ENCODE data around the gene BRICD5.
"Not testable (repeated sequence)": the region's sequence is repeated elsewhere in the genome, so short reads cannot be mapped to it uniquely, and the experiment has no call there.

BRICD5 gene

DNA sequence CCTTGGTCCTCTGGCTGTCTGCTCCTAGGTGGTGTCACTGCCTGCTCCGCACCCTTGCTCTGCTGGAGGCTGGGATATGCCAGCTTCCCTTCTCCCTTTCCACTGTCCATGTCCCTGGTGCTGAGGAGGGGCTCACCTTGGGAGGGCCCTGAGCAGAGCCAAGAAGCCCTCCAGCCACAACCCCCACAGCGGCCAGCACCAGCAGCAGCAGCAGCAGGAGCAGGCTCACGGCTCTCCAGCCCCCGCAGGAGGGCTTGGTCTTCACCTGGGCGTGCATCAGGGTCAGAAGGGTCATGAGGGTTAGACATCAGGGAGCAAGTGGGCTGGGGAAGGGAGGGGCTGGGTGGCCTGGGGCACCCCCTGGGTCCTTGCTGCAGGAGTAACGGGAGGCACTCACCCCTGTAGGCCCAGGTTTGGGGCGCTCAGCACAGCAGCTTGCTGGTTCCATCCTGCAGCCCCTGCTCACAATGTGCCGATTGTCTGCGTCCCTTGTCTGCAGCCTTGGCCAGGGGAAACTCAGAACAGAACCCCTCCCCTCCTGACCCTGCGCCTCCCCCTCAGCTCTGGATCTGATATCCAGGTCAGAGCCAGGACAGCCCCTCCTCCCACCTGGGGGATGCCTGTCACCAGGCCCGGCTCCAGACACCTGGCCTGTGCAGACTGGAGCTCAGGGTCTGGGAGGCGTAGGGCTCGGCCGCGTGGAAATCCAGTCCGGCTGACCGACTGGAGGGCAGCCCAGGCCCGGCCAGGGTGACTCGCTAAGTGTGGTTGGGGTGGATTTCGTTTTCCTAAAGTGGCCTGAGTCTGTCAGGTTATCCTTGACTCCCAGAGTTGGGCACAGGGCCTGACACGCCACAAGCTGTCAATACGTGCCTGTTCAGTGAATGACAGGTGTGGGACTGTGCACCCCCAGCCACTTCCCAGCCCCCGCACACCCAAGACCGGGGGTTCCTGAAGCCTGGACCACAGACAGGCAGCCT, at the start of gene BRICD5:
TSS of gene BRICD5 (minus strand) at position 478 of the 980 bp plus-strand sequence. CDS start at position 448, 30 bp downstream.
- DNase-seq, result no peak

DNA sequence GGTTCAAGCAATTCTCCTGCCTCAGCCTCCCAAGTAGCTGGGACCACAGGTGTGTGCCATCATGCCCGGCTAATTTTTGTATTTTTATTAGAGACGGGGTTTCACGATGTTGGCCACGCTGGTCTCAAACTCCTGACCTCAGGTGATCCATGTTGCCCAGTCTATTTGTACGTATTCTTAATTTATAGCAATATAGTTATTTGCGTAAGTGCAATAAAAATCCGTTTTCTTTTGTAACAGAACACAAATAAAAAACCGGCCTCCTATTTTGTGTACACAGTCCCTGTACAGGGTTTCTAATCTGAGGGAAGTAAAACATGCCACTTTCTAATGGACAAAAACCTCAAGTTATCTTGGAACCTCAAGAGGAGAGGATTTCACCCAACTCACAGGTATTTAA, 49.6 kb upstream of the BRICD5 start:
- DNase-seq, result no peak

DNA sequence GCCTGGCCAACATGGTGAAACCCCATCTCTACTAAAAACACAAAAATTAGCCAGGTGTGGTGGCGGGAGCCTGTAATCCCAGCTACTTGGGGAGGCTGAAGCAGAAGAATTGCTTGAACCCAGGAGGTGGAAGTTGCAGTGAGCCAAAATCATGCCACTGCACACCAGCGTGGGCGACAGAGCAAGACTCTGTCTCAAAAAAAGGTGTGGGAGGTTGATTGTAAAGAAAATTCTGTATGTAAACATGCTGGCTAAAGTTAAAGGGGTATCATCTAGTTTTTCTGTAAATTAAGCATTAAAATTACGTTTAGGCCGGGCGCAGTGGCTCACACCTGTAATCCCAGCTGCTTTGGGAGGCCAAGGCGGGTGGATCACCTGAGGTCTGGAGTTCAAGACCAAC, 47.9 kb upstream of the BRICD5 start:
- DNase-seq, result not testable (repeated sequence)

DNA sequence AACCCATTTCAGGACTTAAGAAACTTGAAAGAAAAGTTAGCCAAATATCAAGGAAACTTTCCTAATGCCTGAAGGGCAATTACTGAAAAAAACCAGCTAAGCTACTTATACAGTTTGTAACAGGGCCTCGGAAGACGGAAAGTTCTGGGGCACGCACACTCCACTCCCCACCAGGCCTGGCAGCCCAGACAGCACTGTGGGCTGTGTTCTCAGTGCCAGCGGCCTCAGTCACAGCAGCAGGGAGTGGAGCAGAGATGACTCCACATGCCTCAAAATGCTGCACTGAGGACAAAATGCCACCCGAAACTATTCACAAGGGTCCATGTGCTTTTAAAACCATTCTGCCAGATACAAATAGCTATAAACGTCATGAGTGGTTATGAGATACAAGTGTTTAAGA, 47.1 kb upstream of the BRICD5 start:
- DNase-seq, result no peak

DNA sequence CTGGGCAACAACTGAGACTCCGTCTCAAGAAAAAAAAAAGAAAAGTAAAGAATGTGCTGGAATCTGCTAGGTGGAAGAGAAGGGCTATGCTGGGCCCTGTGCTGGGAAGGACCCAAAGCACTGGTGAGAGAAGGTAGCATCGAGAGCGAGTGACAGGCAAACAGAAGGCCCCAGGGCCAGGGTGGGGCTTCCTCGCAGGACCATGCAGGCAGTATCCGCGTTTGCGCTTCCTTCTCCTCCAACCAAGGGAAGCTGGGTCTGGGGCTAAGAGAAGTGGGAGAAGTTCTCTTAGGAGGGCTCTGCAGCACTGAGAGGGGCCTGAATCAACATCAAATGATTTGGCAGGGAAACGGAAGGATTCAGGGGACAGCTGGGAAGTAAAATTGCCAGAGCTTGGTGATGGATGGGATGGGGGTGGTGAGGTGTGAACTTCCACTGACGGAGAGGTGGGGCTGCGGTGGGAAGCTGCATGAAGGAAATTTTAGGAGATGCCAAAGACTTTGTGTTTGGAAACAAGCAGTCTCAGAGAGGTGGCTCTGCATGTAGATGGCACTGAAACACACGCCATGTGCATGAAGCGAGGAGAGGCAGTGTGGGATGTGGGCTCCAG, 46.0 kb upstream of the BRICD5 start:
- no peak for DNase-seq

DNA sequence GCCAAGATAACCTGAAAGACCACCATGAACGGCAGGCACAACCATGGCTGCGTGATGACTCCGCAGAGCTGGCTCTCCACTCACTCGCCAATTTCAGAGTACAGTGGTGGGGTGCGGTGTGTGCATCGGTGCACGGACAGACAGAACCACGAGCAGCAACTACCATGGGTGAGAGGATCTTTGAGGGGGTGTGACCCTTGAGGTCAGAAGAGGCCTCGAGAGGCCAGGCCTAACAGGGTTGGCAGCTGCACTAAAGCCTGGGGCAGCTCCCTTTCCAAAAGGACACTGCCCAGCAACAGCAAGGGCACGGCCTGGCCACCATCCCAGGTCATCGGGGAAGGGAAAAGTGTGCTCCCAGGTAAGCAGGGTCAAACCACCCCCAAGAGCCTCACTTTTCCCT, 42.6 kb upstream of the BRICD5 start:
- DNase-seq, result no peak

DNA sequence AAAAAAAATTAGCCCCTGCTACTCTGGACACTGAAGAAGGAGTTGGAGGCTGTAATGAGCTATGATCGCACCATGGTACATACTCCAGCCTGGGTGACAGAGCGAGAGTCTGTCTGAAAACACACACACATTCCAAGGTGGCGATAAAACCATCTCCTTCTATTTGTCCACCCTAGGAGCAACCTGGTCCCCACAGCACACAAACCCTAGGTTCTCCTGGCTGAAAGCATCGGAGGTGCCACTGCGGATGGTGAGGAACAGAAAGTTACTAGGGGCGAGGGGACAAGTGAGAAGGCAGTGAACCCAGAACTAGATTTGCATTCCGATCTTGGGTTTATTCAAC, 42.1 kb upstream of the BRICD5 start:
- DNase-seq, result no peak

DNA sequence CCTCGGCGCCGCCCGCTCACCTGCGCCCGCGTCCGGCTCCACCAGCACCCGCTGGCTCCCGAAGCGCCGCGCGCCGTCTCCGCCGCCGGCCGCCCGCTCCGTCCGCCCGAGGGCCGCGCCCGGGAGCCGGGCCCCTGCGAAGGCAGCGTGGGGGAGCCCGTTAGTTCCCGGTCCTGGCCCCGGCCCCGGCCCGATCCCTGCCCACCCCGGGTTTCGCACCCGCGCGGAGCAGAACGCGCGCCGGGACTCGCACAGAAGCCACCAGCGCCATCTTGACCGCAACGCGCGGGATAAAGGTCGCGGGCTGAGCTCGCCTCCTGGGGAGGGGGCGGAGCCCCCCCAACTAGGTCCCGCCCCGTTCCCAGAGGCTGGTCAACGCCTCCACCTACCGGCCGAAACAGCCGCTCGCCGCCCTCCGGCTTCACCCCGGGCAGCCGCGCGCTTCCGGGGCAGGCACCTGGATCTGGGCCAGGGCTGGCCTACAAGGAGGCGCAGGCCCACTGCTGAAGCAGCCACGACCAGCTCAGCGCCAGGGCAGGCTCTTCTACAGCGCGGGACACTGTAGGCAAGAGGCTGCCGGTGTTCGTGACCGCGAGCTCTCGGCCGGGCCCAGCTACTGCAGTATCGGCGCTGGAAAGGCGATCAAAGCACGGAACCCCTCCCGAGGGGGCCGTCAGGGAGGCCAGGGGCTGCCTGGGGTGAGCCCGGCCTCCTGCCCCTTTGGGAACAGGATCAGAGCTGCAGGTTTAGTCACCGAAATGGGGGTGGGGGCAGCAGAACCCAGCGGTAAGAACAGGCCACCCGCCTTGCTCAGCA, 40.8 kb upstream of the BRICD5 start, which contains the start of gene ECI1:
TSS of gene ECI1 (minus strand) at position 292 of the 816 bp plus-strand sequence. CDS start at position 271, 21 bp downstream.
- peak; percentile 68 for DNase-seq

DNA sequence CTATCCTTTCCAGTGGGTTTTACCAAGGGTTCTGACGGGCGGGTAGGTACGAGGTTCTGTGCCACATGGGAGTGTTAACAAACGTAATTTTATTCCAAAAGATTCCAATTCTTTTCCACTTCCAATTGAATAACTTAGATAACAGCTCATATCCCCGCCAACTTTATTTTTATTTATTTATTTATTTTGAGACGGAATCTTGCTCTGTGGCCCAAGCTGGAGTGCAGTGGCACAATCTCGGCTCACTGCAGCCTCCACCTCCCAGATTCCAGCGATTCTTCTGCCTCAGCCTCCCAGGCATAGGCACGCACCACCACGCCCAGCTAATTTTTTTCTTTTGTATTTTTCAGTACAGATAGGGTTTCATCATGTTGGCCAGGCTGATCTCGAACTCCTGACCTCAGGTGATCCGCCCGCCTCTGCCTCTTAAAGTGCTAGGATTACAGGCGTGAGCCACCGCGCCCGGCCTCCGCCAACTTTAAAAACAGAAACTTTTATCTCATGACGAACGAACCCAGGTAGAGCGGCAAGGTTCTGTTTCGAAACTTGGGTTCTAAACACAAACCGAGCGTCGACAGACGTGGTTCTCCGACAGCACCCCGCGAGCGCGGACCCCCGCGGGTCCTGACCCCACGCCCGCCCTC, 40.1 kb upstream of the BRICD5 start:
- peak; percentile 46 for DNase-seq

DNA sequence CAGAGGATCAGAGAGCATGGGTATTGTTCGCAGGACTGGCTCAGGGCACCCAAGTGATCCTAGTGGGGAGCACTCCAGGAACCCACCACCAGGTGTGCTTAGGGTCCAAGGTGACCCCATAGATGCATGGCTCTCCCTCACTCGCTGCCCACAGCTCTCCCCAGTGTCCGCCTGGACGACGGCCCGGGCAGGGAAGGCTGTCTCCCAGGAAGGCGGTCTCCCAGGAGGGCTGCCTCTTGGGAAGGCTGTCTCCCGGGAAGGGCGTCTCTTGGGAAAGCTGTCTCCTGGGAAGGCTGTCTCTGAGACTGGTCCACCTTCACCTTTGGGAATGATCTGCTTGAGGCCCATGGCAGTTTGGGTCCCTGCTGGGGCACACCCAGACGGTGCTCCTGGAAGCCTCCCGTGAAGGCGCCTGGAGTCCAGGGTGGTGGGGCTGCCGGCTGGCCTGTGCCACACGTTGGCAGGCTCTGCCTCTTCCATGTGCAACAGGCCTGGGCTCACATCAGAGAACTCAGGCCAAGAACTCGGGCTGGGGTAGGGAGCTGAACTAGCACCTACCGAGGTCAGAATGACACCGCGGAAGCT, 35.7 kb upstream of the BRICD5 start:
- no peak for DNase-seq

DNA sequence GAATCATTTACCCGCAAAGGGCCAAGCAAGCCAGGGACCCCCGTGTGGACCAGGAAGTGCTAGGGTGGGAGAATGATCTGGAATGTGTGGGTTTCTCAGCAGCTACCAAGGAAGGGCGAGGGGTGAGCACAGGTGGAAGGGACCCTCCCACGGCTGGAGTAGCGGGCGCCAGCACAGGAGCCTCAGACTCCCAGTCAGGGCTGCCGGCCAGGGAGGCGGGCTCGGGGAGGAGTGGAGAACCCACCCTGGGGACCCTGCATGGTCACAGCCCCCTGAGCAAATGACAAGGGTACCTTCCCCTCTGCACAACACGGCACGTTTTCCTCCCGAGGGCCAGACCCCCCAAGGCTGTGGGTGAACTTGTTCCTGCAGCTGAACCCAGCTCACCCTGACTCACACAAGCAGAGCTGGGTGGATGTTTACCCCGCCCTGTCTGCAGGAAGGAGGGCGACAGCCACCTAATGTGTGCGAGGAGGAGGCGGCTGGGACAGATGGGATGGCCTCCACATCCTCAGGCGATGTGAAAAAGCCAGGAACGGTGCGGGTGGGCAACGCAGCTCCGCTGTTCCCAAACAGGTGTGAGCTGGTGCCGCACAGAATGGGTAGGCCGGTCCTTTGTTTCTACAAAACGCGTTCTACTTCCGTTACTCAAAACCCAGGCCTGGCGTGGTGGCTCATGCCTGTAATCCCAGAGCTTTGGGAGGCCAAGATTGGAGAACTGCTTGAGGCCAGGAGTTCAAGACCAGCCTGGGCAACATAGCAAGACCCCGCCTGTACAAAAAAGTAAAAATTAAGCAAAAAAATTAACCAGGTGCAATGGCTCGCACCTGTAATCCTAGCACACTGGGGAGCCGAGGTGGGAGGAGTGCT, 34.5 kb upstream of the BRICD5 start:
- DNase-seq, result no peak

DNA sequence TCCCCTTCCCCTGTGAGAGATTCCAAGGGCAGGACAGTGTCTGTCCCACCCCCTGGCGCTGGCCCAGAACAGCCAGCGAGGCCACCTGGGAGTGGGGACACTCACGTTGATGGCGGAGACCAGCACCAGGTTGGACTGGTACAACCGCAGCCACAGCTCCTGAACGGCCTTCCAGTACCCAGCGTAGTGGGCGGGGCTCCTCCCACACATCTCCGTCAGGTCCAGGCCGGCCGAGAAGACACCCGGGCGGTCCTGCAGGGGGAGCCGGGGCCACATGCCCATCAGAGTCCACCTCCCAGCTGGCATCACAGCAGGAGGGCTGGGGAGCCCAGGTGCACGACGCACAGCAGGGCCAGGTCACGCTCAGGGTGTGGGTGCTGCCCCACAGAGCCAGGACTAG, 33.6 kb upstream of the BRICD5 start:
- no peak for DNase-seq

DNA sequence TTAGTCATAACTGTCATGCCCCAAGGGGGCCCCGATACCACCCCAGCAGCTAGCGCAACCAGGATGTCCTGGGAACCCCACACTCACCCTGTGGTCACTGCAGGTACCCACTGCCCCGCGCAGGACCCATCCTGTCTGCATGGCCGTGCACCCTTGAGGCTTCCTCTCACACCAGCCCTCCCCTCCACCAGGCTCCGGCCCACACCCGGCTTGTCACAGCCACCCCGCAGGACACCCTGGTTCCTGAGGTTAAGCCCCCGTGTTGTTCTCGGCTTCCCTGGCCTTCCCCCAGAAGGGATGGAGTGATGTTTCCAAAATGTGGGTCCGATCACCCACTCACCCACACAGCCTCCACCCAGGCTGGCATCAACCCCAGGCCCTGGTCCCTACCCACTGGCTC, 33.1 kb upstream of the BRICD5 start:
- DNase-seq, result no peak

DNA sequence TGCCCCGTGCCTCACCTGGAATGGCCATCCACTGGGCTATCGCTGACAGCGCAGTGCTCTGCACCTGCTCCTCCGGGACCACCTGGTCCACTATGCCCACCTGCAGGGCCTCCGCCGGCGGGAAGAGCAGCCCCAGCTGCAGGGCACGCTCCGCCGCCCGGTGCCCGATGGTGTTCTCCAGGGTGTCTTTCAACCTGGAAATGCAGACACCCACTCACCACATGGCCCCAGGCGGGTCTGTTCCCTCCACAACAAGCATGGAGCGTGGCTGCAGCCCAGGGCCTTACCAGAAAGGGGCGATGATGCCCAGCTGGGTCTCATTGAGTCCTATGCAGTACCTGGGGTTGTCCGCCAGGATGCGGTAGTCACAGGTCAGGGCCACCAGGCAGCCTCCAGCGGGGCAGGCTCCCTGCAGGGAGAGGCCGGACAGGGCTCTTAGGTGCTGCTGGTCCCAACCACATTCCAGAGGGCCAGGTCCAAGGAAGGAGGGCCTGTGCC, 32.4 kb upstream of the BRICD5 start:
- DNase-seq, result no peak

DNA sequence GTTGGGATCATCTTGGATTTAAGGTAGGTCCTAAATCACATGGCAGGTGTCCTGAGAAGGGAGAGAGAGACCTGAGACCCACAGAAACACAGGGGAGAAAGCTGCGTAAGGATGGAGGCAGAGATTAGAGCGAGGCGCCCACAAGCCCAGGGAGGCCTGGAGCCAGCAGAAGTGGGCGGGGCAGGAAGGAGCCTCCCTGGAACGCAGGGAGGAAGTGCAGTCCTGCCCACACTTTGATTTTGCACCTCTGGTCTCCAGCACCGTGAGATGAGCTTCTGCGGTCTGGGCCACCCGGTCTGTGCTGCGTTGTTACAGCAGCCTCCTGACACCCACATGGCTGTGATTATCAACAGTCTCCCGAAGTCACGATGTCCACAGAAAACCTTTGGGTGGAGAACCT, 31.9 kb upstream of the BRICD5 start:
- DNase-seq, result no peak

DNA sequence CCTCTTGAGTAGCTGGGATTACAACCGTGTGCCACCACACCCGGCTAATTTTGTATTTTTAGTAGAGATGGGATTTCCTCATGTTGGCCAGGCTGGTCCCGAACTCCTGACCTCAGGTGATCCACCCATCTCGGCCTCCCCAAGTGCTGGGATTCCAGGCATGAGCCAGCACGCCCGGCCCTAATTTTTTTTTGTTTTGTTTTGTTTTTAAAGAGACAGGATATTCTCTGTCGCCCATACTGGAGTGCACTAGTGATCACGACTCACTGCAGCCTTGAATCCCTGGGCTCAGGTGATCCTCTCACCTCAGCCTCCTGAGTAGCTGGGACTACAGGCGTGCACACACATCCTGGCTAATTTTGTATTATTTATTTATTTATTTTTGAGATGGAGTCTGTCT, 29.7 kb upstream of the BRICD5 start:
- not testable (repeated sequence) for DNase-seq

DNA sequence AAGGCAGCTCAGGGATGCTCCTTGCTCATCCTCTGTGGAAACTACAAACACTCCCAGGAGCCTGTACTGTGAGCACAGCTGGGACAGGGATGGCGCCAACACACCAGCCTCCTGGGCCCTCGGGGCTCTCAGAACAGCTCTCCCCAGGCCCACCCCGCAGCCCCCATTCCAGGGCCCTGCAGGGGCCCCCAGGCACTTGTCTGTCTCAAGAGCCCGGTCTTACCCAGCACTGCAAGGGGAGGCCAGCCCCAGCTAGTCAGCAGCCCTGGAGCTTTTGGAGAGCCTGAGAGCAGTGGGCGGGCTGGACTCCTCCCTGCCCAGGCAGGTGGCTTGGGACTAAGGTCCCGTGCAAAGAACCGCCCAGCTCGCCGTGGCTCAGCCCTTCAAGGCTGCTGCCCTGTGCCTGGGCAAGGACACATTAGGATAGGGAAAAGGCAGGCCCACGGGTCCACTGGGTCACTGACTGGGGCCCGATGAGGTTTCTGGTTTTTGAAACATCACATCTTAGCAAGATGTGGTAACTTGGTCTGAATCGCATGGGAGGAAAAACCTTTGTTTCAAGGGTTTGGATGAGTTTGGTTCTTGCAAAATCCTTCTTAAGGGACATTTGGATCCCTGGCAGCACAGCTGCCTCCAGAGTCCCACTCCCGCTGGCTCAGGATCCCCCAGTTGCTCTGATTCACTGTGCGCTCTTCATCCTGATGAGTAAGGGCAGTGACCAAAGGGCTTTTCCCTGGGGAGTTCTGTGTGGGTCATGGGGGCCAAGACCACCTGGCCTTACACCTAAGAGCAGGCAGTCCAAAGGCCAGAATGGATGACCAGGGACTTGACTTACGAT, 28.4 kb upstream of the BRICD5 start:
- no peak for DNase-seq

DNA sequence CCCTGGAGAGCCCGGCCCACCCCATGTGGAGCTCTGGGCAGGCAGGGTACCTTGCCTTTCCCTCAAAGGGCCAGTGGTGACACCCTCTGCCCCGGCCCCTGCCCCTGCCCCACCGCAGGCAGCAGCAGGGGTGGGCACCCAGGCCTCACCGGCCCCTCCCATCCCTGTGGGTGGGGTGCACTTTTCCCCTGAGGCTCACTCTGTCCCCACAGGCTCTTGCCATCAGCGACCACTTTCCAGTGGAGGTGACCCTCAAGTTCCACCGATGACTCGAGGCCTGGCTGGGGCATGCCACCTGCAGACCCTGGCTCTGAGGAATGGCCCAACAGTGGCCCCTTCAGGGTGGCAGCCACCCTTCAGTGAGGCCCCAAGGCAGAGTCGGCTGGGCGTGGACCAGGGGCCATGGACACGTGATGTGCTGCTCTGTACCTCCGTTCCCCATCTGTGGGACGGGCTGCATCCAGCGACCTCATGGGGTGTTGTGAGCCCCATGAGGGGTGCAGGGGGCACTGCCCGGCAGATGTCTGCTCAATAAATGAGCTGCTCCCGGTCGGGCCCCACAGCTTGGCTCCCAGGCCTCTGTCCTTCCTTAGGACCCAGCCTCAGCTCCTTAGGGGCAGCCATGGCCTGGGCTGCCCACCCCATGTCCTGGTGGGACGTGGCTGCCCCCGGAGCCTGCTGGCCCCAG, 27.6 kb upstream of the BRICD5 start:
- no peak for DNase-seq

DNA sequence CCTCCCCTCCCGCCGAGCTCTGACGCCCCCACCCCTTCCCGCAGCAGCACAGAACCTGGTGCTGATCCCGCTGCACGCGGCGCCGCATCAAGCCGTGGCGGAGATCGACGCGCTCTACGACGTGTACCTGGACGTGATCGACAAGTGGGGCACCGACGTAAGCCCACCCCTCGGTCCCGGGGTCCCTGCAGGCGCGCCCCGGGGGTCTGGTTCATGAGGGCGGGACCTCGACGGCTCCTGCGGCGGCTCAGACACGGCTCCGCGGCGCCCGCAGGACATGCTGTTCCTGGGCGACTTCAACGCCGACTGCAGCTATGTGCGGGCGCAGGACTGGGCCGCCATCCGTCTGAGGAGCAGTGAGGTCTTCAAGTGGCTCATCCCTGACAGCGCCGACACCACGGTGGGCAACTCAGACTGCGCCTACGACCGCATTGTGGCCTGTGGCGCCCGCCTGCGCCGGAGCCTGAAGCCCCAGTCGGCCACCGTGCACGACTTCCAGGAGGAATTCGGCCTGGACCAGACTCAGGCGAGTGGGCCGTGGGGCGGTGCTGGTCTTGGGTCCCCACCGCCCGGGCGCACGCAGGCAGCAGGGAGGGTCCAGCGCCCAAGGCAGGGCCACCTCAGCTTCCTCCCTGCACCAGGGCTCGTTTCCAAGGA, 27.0 kb upstream of the BRICD5 start:
- DNase-seq, result no peak
